GM21526 (cell line): ENCODE measurements around the gene RARRES1.

Experiments used
- ATAC-seq: cut with Tn5 transposase; IDR thresholded peaks from one replicate; pipeline ENCODE4 v1.9.1; 2021; ENCODE audit warnings: moderate library complexity; ENCODE audit not compliant: unreplicated experiment, low FRiP score

Gene RARRES1

GRCh38 chr3:158652463-158652862 is 79.8 kb downstream of the RARRES1 start:
- no peak for ATAC-seq

- no peak for ATAC-seq
Measured at GRCh38 chr3:158651192-158651591, 81.1 kb downstream of the RARRES1 start.

DNA sequence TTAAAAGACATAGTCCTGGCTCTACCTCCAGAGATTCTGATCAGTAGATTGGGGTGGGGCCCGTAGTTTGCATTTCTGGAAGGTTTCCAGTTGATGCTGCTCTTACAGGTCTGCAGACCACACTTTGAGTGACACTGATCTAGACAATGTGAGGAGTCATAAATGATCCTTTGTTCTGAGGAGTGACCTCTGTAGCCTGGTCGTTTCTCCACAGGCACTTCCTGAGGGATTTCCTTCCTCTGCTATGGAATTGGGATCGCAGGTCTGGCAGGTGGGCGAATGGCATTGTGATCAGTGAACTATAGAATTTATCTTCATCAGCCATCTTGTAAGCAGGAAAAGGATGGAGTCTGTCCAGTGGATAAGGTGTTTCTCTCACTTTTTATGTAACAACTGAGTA is 82.5 kb downstream of the RARRES1 start:
- no peak for ATAC-seq
